Superior temporal gyrus (tissue), 1 donor: ENCODE measurements around the gene TNFAIP1.

Experiments
- DNase-seq: peaks from one replicate; pipeline ENCODE4 v3.0.0-alpha.2; 2016; ENCODE audit errors: extremely low spot score

The TNFAIP1 gene

DNA sequence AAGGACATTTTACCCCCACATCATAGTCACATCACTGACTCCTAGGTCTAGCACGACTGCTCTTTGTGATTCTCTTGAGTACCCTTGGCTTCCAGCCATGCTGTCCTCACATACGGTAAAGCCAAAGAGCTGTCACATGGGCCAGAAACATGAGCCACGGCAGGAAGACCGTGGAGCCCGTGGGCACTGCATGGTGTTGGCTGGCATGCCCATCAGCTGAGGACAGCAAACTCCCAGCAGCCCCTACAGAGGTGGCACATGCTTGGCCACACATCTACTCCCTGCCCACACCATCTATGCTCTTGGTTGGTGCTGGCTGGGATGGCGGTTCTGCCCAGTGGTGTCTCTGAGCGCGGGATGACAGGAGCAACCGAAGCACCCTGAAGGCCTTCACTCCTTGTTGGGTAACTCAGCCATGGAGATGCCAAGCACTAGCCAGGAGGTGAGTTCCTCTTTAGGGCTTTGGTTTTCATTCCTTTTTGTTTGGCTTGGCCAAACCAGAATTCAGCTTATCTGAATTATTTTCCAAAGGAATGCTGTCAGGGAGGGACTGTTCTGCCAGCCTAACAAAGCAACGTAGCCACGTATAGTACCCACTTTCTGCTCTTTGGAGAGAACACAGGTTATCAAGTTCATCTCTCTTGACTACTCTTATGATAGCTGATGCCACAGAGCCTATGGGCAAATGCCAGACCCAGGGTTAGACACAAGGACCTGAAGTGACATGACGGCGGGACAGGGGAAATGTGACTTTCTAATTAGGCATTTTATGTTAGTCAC, 10.0 kb downstream of the TNFAIP1 start:
- no peak for DNase-seq

DNA sequence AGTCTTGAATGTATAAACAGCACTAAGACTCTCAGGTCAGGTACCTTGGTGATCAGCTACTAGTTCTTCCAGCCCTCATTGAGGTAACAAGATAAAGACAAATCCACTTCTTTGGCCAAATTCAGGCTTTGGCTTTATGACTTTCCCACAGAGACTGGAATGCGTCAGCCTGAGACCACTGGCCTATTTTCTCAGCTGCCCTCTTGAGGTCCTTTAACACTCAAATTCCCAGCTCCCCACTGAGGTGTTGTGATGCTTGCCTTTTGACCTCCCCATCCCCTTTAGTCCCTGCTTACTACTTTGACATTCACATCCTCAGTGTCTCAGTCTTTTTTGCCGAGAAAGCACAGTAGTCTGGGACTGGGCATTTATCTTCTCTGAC, 10.6 kb downstream of the TNFAIP1 start:
- no peak for DNase-seq

DNA sequence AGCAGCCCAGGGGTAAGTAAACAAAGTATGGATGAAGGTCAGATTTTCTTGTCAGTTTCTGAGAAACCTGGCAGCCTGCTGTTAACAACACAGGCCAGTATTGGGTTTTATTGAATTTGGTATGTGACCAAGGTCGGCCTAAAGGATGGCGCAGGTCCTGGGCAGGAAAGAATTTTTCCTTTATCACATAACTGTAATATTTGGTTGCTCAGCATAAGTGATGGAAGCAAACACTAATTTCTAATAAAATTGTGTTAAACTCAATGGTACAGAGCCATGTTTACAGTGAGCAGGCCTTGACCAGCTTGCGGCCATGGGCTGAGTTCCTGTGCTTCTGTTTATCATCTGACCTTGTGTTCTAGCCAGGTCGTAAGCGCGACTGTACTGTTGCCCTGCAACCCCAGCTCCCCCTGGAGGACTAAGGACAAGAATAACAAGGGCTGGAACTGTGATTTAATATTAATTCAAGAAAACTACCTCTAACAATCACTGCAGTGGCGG, 11.2 kb downstream of the TNFAIP1 start:
- DNase-seq = no peak

DNA sequence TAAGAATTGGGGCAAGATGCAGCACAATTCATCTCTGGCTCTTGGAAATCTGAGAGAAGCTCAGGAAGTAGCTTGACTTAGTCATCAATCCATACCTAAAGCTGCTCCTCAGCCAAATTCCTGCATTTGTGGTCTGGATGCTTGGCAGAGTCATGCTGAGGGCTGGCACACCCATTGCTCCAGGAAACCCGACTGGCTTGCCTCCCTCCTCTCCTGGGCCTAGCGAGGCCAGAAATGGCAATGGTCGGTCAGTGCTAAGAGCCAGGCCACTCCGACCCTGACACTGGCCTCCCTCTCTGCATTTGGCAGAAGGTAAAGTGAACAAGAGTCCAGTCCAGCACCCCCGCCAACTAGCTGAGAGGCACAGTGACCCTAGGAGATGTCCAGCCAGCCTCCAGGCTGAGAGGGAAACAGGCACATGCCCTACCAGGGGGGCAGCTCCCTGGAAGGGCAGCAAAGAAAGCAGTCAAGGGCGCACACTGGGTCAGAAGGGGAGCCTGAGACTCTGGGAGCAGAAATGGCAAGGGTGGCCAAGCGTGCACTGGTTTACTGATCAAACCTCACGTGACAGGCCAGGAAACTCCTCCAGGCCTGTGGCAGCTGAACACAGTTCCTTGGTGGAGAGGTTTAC, 11.8 kb downstream of the TNFAIP1 start:
- DNase-seq = no peak

DNA sequence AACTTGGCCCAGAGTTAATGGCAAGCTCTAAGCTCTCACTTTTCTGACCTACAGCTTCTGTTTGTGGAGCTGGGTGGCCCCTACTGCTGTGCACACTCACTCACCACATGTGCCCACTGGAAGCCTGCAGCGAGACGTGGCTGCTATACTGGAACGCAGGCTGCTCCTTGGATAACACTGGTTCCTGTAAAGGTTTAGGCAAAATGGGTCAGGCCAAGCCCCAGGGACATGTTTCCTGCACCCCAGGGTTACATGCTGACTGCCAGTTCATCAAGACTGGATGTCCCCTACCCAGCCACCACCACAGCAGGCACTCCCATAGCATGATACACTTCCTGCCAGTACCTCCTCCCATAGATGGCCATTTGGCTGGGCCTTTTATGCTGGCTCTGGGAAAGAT, 13.4 kb downstream of the TNFAIP1 start:
- DNase-seq = no peak

DNA sequence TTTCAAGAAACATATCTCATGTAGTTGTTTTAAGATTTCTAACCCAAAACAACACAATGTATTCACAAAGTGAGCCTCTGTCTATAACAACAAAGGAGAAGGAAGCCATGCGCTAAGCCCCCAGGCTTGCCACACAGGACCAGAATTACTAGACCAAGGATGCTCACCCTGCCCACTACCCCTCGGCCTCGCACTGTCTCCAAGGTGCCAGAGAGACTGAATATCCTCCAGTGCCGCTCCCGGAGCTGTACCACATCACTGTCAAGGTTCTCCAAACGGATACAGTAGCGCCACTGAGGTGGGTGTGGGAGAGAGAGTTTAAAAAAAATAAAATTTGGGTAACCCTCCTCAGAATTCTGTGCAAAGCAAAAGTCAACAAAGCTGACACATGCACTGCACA, 14.7 kb downstream of the TNFAIP1 start:
- no peak for DNase-seq

DNA sequence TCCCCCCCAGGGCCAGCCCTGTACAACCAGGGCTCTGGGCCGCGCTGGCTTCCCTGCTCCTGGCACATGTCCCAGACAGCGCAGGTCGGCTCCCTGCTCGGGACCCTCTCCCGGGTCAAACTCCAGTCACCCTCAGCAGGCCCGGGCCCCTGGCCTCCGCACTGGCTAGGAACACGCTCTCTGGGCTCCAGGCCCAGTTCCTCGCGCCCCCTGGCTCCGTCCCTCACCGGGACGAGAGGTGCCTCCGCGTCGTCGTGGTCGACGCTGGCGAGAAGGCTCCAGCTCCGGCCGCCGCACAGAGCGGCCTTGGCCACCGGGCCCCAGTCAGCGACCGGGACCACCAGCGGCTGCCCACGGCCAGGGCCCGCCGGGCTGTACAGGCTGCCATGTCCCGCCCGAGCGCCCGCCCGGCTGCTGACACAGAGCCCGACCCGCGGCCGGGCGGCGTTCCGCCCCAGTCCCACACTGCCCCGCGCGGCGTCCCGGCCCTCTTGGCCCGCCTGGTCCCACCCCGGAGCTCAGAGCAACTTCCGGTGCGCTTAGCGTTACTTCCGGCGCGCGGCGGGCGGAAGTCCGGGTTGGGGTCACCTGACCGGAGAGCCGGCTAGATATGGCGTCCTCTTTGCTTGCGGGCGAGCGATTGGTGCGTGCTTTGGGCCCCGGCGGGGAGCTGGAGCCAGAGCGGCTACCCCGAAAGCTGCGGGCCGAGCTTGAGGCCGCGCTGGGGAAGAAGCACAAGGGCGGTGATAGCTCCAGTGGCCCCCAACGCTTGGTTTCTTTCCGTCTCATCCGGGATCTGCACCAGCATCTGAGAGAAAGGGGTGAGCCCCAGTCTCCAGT, 21.7 kb downstream of the TNFAIP1 start, which contains the start of gene POLDIP2:
Gene POLDIP2 (minus strand): TSS at position 467 of the 840 bp plus-strand sequence. CDS start 79 bp downstream, at position 388.
- peak; percentile 96 for DNase-seq

DNA sequence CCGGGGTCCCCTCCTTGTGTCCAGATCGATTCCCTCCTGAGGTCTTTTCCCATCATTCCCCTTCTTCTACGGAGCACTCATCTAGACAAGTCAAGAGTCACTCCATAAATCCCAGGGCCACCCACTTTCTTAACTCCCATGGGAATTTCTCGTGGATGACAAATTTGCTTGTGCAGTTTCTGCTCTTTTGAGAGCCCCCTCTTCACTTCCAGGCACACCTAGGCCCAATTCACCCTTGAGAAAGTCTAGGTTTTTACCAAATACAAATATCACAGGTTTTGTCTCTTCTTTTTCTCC, 22.3 kb downstream of the TNFAIP1 start:
- no peak for DNase-seq

DNA sequence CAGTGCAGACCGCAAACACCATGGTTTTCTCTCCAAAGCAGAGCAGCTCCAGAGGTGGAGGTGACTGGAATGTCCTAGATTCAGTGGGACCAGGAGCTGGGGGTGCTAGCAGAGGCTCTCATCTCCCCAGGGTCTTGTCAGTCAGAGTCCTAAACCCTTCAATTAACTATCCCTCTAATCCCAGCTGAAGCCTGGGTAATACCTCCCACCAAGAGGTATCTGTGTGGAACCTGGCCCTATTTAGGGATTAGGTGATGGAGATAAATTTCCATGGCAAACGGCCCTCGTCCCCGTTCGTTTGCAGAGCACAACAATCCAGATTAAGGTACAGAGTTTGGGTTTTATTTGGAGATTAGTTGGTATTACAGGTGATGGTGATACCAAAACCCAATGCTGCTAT, 27.6 kb downstream of the TNFAIP1 start:
- no peak for DNase-seq

DNA sequence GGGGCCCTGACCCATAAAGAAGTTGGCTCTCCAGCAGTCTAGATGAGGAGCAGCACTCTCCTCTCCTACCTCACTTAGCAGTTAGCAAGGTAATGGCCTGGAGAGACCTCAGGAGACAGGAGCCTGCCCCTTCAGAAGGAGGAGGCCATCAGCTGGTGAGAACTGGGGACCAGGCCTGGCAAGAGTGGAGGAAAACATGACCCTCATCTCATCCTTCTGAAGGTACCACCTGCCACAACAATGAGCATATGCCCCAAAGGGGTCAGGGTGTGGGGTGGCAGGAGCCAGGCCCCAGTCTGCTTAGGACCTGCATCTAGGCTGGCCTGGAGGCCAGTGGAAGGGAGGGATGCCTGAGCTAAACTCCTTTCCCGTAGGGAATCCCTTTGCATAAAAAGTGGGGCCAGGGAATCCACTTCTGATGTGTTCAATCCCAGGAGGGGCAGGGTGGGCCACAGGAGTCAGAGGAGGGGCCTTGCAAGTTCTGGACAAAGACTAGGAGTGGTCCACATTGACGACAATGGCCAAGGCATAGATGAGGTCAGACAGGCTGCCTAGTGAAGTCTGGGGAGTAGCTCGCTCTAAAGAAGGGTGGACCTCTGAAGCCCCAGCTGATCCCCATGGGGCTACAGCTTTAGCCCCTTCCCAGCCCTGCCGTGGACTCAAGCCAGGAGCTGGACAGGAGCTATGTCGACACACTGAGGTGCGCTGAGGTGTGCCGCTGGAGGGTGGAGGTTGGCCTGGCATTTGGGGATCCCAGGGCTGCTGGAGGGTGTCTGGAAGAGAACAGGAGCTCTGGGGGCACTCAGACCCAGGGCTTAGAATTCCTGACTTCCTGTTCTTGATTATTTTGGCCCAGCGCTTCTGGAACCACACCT, 28.5 kb downstream of the TNFAIP1 start:
- no peak for DNase-seq

DNA sequence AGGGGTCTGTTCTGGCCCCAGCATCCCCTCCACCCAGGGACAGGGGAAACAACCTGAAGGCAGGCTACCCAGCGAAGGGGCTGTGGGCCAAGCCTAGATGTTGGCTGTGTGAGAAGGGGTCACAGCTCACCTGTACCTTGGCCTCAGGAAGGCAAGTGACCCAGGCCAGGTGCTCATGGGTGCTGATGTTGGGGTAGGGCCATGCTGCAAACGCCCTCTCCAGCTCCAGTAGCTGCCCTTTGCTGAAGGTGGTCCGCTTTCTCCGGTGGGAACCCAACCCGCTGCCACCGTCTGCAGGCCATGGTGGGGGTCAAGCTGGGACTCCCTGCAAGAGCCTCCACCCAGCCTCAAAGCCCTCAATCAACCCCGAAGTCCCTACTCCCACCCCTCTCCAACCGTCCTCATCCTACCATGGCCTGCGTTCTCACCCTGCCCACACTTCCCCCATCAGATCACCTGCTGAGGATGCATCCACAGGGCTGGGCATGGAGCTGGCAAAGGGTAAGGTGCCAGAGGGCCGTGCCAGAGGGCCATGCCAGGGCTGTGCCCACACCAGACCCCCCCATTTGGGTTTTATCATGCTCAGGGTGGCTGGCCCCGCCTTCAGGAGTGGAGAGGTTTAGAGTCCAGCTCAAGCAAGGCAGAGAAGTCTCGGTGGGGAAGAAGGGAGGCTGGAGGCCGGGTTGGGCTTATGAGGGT, 29.3 kb downstream of the TNFAIP1 start, which contains the start of gene SEBOX:
Gene SEBOX (minus strand): TSS at position 535 of the 699 bp plus-strand sequence. CDS start 48 bp downstream, at position 487.
- no peak for DNase-seq

DNA sequence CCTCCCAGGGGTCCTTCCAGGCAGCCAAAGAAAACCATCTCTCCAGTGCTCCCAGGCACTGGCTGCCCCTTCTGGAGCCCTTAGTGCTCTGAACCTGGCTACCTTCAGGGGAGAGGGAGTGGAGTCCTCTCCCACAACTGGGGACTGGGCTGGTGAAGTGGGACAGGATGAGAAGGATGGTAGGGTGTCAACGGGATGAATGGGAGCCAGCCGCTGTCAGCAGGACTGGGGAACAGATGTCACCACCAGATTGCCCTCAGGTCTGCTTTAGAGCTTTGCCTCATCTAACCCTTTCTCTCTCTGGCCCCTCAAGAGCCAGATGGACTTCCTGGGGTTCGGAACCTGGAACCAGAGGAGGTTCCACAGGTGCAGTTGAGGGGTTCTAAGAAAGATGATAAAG, 29.9 kb downstream of the TNFAIP1 start:
- DNase-seq = no peak

DNA sequence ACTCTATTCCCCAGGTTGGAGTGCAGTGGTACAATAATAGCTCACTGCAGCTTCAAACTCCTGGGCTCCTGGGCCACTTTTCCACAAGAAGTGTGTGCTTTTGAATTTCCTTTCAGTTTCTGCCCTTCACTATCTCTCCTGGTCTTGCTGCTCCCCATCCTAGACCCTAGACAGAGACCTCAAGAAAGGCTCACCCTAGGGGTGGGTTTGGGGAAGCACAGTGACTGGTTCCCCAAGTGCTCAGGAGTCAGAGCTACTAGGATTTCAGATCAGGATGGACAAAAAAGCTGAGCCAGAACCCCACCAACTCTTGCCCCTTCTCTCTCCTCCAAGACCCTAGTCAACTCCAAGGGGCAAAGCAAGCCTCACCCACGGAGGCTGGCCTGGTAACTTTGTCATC, 31.0 kb downstream of the TNFAIP1 start:
- no peak for DNase-seq

DNA sequence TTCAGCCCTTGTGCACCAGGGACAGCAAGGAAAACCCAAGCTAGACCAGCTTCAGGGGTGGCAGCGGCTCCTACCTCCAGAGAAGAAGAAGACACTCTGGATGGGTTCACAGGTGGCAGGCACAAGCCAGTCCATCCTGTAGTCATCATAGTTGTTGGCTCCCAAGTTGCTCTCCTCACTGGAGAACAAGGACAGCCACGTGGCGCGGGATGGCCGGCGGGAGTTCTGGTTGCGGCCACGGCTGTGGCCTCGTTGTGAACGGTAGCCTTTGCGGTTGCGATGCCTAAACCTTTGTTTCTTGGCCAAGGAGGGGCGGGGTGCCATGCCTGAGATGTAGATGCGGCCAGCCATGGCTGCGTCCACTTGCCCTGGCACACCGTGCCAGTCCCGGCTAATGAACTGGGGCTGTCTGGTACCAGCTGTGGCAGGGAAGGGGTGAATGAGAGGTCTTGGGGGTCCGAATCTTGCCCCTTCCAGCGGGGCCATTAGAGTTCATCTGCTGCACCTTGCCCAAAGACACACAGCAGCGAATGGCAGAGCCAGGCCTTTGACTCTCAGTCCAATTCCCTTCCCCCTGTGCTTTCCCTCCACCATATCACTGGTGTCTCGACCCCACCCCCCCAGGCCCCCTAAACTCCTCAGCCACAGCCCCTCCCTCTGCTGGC, 32.2 kb downstream of the TNFAIP1 start:
- no peak for DNase-seq

DNA sequence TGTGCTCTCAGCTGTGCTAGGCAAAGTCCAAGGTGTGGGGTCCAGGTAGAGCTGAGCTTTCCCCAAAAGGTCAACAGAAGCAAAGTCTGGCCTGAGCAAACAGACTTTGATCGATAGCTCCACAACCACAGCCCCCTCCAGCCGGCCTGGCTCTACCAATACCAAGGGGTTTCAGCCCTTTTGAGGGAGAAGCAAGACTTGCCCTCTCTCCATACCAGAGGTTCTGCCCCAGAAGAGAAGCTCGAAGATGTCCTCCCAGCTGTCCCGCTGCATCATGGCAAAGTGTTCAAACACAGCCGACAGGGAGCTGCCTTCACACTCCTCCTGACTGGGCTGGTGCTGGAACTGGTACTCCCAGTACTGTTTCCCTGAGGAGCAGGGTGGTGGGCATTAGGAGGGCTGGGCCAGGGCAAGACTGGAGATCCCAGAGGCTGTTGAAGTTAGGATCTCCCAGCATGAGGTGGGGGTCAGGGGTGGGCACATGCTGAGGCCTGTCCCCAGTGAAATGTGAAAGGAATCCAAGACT, 32.8 kb downstream of the TNFAIP1 start:
- DNase-seq = no peak

DNA sequence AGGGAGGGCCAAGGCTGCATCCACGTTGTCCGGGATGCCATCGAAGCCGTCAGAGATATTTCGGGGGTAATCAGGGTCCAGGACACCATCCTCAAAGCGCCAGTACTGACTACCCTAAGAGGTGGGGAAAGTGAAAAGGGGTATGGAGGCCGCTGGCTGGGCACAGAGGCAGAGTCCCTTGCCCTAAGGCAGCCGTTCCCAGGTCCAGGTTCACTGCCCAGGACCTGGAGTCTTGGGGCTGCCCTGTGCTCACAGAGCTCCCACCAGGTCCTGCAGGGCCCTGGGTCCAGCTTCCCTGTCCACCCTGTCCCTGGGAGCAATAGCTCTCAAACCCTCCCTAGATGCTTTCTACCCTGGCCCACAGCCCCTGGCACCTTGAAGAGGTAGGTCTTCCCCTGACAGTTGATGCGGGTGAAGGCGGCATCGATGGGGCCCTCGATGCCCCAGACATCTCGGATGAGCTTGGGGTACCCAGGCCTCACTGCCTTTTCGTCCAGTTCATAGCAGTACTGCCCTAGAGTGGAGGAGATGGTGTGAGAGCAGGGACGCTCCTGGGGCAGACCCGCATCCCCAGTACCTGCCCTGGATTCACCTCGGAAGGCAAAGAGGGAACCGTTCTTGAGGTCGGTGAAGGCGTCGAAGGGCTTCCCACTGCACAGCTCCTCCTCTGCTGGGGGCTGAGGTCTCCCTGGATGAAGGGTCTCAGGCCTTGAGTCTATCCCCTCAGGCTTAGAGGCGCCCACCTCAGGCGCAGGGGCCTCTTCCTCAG, 33.5 kb downstream of the TNFAIP1 start:
- DNase-seq = no peak

DNA sequence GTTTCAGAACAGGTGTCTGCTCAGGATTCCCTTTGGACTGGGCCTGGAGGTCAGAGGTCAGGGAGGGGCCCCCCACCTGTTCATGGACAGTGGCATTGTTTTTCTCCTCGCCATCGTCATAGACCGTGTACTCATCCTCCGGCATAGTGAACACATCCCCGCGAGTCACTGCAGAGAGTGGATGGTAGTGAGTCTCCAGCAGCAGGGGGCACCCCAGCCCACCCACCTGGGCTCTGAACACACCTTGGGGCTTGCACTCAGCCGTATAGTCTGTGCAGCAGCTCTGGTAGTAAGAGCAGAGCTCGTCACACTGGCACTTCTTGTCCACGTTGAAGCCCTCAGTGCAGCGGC, 34.1 kb downstream of the TNFAIP1 start:
- no peak for DNase-seq

DNA sequence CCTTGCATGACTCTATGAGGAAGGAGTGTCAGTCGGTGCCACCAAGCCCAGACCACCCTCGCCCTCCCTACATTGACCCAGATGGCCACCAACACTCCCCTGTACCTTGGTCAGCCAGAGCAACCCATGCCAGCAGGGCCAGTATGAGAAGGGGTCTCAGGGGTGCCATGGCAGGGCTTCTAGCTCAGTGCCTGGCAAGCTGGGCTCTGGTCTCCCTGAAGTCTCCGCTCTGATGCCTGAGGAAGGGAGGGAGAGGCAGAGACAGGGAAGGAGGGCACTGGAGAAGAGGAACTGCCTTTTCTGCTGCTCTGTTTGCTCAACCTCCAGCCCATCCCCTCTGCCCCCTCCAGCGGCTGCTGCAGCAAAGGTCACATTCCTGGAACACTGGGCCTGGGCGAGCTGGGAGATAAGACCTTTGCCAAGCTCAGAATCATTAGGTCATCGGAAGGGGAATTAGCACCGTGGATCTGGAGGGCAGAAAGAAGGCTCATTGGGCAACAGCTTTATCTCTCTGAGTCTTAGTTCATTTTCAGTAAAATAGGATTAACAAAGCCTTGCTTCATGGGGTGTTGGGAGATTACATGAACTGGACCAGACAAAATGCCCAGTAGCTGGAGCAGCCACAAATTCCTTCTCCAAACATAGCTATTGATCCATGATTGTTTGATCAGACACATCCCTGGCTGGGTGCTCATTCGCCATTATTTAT, 34.6 kb downstream of the TNFAIP1 start, which contains the start of gene VTN:
Gene VTN (minus strand): TSS at position 273 of the 709 bp plus-strand sequence. CDS start 104 bp downstream, at position 169.
- DNase-seq = no peak

DNA sequence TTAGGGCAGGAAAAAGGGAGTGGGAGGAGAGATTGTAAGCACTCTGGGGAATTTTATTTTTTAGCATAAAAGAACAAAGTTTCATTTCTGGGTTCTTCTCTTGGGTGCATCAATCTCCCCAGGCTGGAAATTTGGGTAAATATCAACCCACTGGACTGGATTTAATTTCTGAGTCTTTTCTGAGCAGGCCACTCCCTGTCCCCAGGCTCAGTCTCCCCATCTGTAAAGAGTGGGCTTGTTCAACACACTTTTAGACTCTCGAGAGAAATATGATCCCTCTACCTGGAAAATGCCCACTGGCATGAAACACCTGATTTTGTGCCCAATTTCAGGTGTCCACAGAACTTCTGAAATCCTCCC, 35.2 kb downstream of the TNFAIP1 start:
- DNase-seq = no peak
